ENCODE measurements around the gene GSAP.

- TF ChIP-seq CTCF (conservative IDR thresholded peaks at IDR 0.05; ENCODE audit: low read length) = peak; percentile 42; the same call in 1 of the 2 replicates
- no peak for TF ChIP-seq EZH2phosphoT487 (IDR thresholded peaks at IDR 0.05; ENCODE audit: borderline replicate concordance, low read depth, low read length)
Measured at GRCh38 chr7:77460057-77460486, 43.9 kb upstream of the GSAP start.

All from OCI-LY7 (cell line).